Adrenal gland (tissue), 12 donors: ENCODE results near the gene RNF2. TPM values are rescaled to one million over a fixed set of nuclear protein-coding genes. Genes with fewer than 3 reads are reported as not detected.

Experiments used
- DNase-seq, 7 donors: peaks; one replicate each; pipeline ENCODE4 v3.0.0-alpha.2; 2019 to 2020
- H3K27ac ChIP-seq, 5 donors: fragments of 200-600 bp; sonication (generic) in 4 of 5; 1 replicate in 3 of 5; 2 replicates in 2 of 5; pipeline versions ENCODE4 v1.5.1 to v1.8.0; 2016 to 2020; ENCODE audit warnings: mild to moderate bottlenecking in 1 of 5
- H3K27me3 ChIP-seq: fragments of 200-600 bp; 2 replicates; pipeline ENCODE4 v1.8.0; 2021
- H3K36me3 ChIP-seq, 2 donors: fragments of 200-600 bp; replicated peaks in 1 of 2; 1 replicate in 1 of 2; 2 replicates in 1 of 2; pipeline versions ENCODE4 v1.5.1 to v1.8.0; 2018 to 2022
- H3K4me1 ChIP-seq, 2 donors: fragments of 200-600 bp; replicated peaks in 1 of 2; 1 replicate in 1 of 2; 2 replicates in 1 of 2; pipeline versions ENCODE4 v1.5.1 to v1.8.0; 2018 to 2021
- H3K4me3 ChIP-seq, 4 donors: fragments of 200-600 bp; sonication (generic) in 3 of 4; one replicate each; pipeline ENCODE4 v1.5.1; 2016 to 2018
- H3K9me3 ChIP-seq, 3 donors: fragments of 200-600 bp; sonication (generic) in 1 of 3; replicated peaks in 1 of 3; 1 replicate in 2 of 3; 2 replicates in 1 of 3; pipeline versions ENCODE4 v1.5.1 to v1.8.0; 2016 to 2021
- POLR2A ChIP-seq, 2 donors: fragments of 450-650 bp; IDR thresholded peaks; one replicate each; pipeline ENCODE4 v1.6.1; 2017; ENCODE audit warnings: antibody characterized with exemption in 2 of 2, mild to moderate bottlenecking in 2 of 2, moderate library complexity in 1 of 2
- WGBS, 4 donors: extraction: QIAGEN DNeasy Blood & Tissue Kit in 2 of 4; methylation state at CpG; one replicate each; pipeline versions ENCODE4 v1.1.5 to v1.1.7; 2013 to 2017; 5-methylcytosine and 5-hydroxymethylcytosine counted together
- intact Hi-C, 2 donors: fragments of 100-400 bp; cut with DNase I; formaldehyde crosslinking; loops; one replicate each; pipeline versions ENCODE4 v1.14.1 to v1.15.0; 2022 to 2023
- polyA plus RNA-seq, 3 donors: library from polyadenylated mRNA; stranded (reverse); fragments of 200-250 nt in 2 of 3; fragments of 350-450 nt in 1 of 3; fragmentation: Illumina TruSeq in 1 of 3; extraction: RNeasy Lipid Tissue Mini Kit (QIAGEN cat#74804) in 1 of 3; gene quantifications; one replicate each; pipeline ENCODE4 v1.2.3, GENCODE V29; 2013 to 2014
- total RNA-seq, 9 donors: library from RNA; depleted of rRNA in 4 of 9; stranded (reverse); fragments of >200 nt in 4 of 9; fragments of 120-200 nt in 1 of 9; fragmentation: NEBNext Ultra II Directional in 1 of 9; extraction: Animal tissue kit (Norgen Biotek cat#: 25700) in 1 of 9; gene quantifications; one replicate each; pipeline versions ENCODE4 v1.1.0 to v1.2.4, GENCODE V29; 2013 to 2023
- TF ChIP-seq, protein P1 (sequence below), 6 experiments: fragments of 450-650 bp in 4 of 6; fragments of 200-600 bp in 2 of 6; sonication (generic) in 1 of 6; IDR thresholded peaks; 1 replicate in 5 of 6; 2 replicates in 1 of 6; pipeline versions ENCODE4 v1.5.1 to v1.8.0; 2016 to 2021; ENCODE audit warnings: antibody characterized with exemption in 6 of 6, mild to moderate bottlenecking in 2 of 6, moderate library complexity in 1 of 6
- donor health status: healthy with polysubstance abuse.
- donor health status: Bipolar disorder and iron deficiency.
- donor health status: DM: yes; HTN: yes; CAD: no.
- donor health status: DM: no; HTN: no; CAD: no.
- donor health status: DM: no; HTN: no; CAD: no.
- donor health status: DM: yes; HTN: yes; CAD: no.

Gene RNF2
- total and polyA plus RNA-seq, 12 donors = 3.5 to 34.6 (median 18.0) TPM

DNA sequence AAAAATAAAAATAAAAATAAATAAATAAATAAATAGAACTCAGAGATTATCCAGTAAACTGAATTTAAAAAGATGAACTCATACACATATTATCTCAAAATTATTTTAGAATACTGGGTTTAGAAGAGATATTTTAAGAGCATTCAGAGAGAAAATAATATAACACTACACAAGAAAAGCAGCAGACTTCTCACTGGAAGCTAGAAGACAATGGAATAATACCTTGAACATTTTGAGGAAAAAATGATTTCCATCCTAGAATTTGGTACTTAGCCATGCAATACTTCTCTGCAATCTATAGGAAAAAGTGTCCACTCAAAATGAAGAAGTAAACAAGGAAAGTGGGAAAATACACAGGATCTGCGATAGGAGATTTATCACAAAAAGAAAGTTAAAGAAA lies 87.2 kb downstream of the RNF2 start:
- no peak for TF ChIP-seq POLR2A (IDR thresholded peaks at IDR 0.05)
- TF ChIP-seq, protein P1, sequence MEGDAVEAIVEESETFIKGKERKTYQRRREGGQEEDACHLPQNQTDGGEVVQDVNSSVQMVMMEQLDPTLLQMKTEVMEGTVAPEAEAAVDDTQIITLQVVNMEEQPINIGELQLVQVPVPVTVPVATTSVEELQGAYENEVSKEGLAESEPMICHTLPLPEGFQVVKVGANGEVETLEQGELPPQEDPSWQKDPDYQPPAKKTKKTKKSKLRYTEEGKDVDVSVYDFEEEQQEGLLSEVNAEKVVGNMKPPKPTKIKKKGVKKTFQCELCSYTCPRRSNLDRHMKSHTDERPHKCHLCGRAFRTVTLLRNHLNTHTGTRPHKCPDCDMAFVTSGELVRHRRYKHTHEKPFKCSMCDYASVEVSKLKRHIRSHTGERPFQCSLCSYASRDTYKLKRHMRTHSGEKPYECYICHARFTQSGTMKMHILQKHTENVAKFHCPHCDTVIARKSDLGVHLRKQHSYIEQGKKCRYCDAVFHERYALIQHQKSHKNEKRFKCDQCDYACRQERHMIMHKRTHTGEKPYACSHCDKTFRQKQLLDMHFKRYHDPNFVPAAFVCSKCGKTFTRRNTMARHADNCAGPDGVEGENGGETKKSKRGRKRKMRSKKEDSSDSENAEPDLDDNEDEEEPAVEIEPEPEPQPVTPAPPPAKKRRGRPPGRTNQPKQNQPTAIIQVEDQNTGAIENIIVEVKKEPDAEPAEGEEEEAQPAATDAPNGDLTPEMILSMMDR (IDR thresholded peaks at IDR 0.05) = no peak
- Histone ChIP-seq H3K9me3 (peaks cover 0 to 4% (median 0%) of the 10 kb centered on the region in 3 donors), H3K27me3 (no peaks in the 10 kb centered on the region), H3K27ac (no peak overlapping the region), H3K4me1 (no peaks in the 10 kb centered on the region), H3K4me3 (no peak overlapping the region), H3K36me3 (peaks cover 0 to 47% of the 10 kb centered on the region in 2 donors)
- WGBS, 4 donors = 97 to 100% (median 99%) methylated on average over 1 of the region's 1 CpG
- no peak for DNase-seq
- intact Hi-C loops = no loop called here

DNA sequence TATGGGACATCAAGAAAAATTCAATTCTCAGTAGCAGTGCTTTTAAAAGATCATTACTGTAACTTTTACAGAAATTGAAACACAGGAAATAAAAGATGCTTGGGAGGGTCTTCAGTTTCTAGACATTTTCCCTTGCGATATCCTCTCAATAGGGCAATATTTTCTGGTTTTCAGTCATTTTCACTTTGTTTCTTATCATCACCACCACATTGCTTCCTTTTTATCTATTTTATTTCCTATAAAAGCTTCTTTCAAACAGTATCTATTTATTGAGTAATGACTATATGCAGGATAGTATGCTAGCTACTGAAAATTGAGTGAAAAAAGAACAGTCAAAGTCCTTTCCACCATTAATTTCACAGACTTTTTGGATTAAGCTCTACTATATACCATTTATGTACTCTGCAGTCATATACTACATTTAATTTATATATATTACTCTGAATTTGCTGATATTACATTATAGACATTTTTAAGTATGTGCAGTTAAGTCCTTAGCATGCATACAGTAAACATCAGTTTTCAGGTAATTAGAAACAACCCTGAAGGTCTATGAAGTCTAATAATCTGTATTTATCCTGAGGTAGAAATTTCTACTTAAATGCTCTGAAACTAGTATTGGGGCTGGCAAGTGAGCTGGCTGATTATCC lies 92.7 kb downstream of the RNF2 start:
- TF ChIP-seq, protein P1 (IDR thresholded peaks at IDR 0.05) = no peak
- TF ChIP-seq POLR2A (IDR thresholded peaks at IDR 0.05) = no peak
- DNase-seq = no peak
- no peak overlapping the region for H3K4me3 ChIP-seq
- H3K4me1 ChIP-seq = no peaks in the 10 kb centered on the region
- H3K36me3 ChIP-seq = peaks cover 0 to 59% of the 10 kb centered on the region in 2 donors
- intact Hi-C loops = no loop called here
- WGBS, 4 donors = 85 to 98% (median 91%) methylated on average over 1 of the region's 1 CpG
- H3K27ac ChIP-seq = no peak overlapping the region
- H3K9me3 ChIP-seq = no peaks in the 10 kb centered on the region
- no peaks in the 10 kb centered on the region for H3K27me3 ChIP-seq

DNA sequence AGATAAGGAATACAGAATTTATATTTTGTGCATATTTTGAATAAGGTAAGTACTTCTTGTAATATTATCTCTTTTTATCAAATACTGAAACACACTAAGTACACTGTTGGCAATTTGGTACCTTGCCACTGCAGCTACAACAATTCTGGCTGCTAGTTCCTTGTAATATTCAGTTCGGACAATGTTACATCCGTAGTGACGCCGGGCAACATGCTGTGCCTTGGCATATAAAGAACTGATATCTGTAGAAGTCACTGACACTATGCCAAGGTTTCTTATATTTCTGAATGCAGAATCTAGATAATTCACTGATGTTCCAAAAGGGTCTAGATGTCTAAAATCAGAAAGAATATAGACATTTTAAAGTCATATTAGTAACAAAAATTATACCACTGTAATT lies 93.9 kb downstream of the RNF2 start:
- Histone ChIP-seq H3K27me3 (no peaks in the 10 kb centered on the region), H3K27ac (no peak overlapping the region), H3K9me3 (no peaks in the 10 kb centered on the region), H3K4me3 (no peak overlapping the region), H3K4me1 (no peaks in the 10 kb centered on the region), H3K36me3 (peaks cover 0 to 47% of the 10 kb centered on the region in 2 donors)
- 95 to 97% (median 96%) methylated on average over 4 of the region's 4 CpGs for WGBS, 4 donors
- intact Hi-C loops = no loop called here
- TF ChIP-seq, protein P1 (IDR thresholded peaks at IDR 0.05) = no peak
- TF ChIP-seq POLR2A (IDR thresholded peaks at IDR 0.05) = no peak
- DNase-seq = no peak

DNA sequence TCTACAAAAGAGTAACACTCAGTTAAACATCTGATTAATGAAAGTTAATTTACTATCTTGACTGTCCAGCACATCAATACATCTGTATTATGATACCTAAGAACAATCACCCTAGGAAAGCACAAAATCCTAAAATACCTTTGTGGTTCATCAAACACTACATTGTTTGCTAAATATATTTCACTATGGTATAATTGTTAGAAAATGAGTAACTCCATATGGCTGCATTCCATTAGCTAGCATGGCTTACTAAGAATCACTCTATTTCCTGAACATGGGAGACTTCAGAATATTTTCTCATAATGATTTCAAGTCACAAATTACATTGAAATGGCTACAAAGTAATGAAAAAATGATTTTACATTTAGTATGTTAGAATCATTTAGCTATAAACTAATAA lies 98.9 kb downstream of the RNF2 start:
- no peak for DNase-seq

More for the DNA sequence above, 98.9 kb downstream of the RNF2 start:
- Histone ChIP-seq H3K4me3 (no peak overlapping the region), H3K4me1 (no peaks in the 10 kb centered on the region), H3K27ac (no peak overlapping the region), H3K27me3 (no peaks in the 10 kb centered on the region), H3K36me3 (peaks cover 0 to 57% of the 10 kb centered on the region in 2 donors), H3K9me3 (peaks cover 0 to 6% (median 0%) of the 10 kb centered on the region in 3 donors)
- intact Hi-C loops = no loop called here
- TF ChIP-seq POLR2A (IDR thresholded peaks at IDR 0.05) = no peak
- TF ChIP-seq, protein P1 (IDR thresholded peaks at IDR 0.05) = no peak
